ENCODE measurements around the gene MSMP. TPM values are rescaled to one million over a fixed set of nuclear protein-coding genes. Genes with fewer than 3 reads are reported as not detected.
A peak's percentile ranks its signal among the peaks of the same experiment; 100 is the strongest.

The MSMP gene
- total and polyA plus RNA-seq, 2 donors (not counting 1 experiment from before 2014, with no cell fraction given): not detected

DNA sequence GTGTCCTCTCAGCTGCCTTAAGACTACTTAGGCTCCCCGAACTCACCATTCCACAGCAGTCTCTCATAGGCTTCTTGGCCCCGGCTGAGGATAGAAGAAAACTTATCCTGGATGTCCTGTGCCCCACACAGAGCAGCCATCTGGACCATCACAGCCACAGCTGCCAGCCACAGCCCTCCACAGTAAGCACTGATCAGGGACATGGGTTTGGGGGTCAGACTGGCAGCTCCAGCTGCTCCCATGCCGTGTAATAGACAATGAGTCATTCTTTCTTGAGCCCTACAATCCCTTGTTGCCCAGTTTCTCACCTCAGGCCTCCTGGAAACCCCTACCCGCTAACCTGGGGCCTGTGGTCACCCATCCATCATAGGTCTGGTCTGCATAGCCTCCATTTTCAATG lies 15.9 kb downstream of the MSMP start:
- no peak overlapping the region for H3K9ac ChIP-seq (ENCODE audit: insufficient read depth, low read length)
- H3K79me2 ChIP-seq (ENCODE audit: control insufficient read depth, insufficient read depth, low read length): peaks cover 18% of the 10 kb centered on the region
- DNase-seq (ENCODE audit: low read depth in 2 of 2): no peak
- TF ChIP-seq EZH2 (IDR thresholded peaks at IDR 0.05; ENCODE audit: low read length, missing control alignments): no peak
- TF ChIP-seq, protein P1, sequence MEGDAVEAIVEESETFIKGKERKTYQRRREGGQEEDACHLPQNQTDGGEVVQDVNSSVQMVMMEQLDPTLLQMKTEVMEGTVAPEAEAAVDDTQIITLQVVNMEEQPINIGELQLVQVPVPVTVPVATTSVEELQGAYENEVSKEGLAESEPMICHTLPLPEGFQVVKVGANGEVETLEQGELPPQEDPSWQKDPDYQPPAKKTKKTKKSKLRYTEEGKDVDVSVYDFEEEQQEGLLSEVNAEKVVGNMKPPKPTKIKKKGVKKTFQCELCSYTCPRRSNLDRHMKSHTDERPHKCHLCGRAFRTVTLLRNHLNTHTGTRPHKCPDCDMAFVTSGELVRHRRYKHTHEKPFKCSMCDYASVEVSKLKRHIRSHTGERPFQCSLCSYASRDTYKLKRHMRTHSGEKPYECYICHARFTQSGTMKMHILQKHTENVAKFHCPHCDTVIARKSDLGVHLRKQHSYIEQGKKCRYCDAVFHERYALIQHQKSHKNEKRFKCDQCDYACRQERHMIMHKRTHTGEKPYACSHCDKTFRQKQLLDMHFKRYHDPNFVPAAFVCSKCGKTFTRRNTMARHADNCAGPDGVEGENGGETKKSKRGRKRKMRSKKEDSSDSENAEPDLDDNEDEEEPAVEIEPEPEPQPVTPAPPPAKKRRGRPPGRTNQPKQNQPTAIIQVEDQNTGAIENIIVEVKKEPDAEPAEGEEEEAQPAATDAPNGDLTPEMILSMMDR (conservative IDR thresholded peaks at IDR 0.05 in 1 of 2, IDR thresholded peaks at IDR 0.05 in 1 of 2; ENCODE audit: low read depth in 1 of 2, low read length in 2 of 2): no peak
- H3K4me3 ChIP-seq (replicated peaks in 1 of 4; ENCODE audit: control extremely low read depth in 1 of 4, insufficient read depth in 1 of 4, low read depth in 3 of 4, low read length in 4 of 4): no peak overlapping the region
- no peaks in the 10 kb centered on the region for H4K20me1 ChIP-seq (ENCODE audit: control insufficient read depth, extremely low read depth, insufficient read depth, low read length)
- no peaks in the 10 kb centered on the region for H3K27me3 ChIP-seq (ENCODE audit: control insufficient read depth, insufficient read depth, low read length)
- H2AFZ ChIP-seq (ENCODE audit: low read length): no peak overlapping the region
- no peak overlapping the region for H3K27ac ChIP-seq (ENCODE audit: insufficient read depth, low read length)
- no peak overlapping the region for H3K4me2 ChIP-seq (ENCODE audit: extremely low read depth, insufficient read depth, low read length)
- H3K9me3 ChIP-seq (ENCODE audit: control insufficient read depth, insufficient read depth, low read depth, low read length): no peaks in the 10 kb centered on the region
- H3K4me1 ChIP-seq (ENCODE audit: control insufficient read depth, extremely low read depth, insufficient read depth, low read length): peaks cover 6% of the 10 kb centered on the region
- peaks cover 52% of the 10 kb centered on the region for H3K36me3 ChIP-seq (ENCODE audit: control insufficient read depth, insufficient read depth, low read length)

DNA sequence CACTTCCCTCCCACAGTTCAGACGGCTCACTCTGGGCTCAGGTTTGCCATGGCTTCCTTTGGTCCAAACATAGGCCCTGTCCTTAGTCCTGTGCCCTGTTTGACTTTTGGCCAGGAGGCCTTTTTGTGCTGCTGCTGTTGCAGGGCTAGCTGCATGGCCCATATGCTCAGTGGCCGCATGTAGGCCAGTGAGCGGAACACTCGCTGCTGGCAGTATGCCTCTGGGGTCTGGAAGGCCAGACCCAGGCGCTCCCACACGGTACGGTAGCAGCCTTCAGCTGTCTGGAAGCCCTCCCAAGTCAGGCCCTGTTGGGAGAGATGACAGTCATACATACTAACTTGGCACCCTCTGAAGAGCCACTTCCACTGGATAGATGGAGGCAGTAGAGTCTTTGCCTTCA lies 16.9 kb downstream of the MSMP start:
- Histone ChIP-seq H2AFZ (ENCODE audit: low read length) (no peak overlapping the region), H3K27me3 (ENCODE audit: control insufficient read depth, insufficient read depth, low read length) (no peaks in the 10 kb centered on the region), H3K9ac (ENCODE audit: insufficient read depth, low read length) (no peak overlapping the region), H3K79me2 (ENCODE audit: control insufficient read depth, insufficient read depth, low read length) (peaks cover 24% of the 10 kb centered on the region), H3K4me3 (replicated peaks in 1 of 4; ENCODE audit: control extremely low read depth in 1 of 4, insufficient read depth in 1 of 4, low read depth in 3 of 4, low read length in 4 of 4) (no peak overlapping the region), H4K20me1 (ENCODE audit: control insufficient read depth, extremely low read depth, insufficient read depth, low read length) (no peaks in the 10 kb centered on the region), H3K4me1 (ENCODE audit: control insufficient read depth, extremely low read depth, insufficient read depth, low read length) (peaks cover 6% of the 10 kb centered on the region), H3K36me3 (ENCODE audit: control insufficient read depth, insufficient read depth, low read length) (peaks cover 48% of the 10 kb centered on the region), H3K4me2 (ENCODE audit: extremely low read depth, insufficient read depth, low read length) (no peak overlapping the region), H3K27ac (ENCODE audit: insufficient read depth, low read length) (no peak overlapping the region), H3K9me3 (ENCODE audit: control insufficient read depth, insufficient read depth, low read depth, low read length) (no peaks in the 10 kb centered on the region)
- TF ChIP-seq EZH2 (IDR thresholded peaks at IDR 0.05; ENCODE audit: low read length, missing control alignments): no peak
- TF ChIP-seq, protein P1 (conservative IDR thresholded peaks at IDR 0.05 in 1 of 2, IDR thresholded peaks at IDR 0.05 in 1 of 2; ENCODE audit: low read depth in 1 of 2, low read length in 2 of 2): no peak
- no peak for DNase-seq (ENCODE audit: low read depth in 2 of 2)

DNA sequence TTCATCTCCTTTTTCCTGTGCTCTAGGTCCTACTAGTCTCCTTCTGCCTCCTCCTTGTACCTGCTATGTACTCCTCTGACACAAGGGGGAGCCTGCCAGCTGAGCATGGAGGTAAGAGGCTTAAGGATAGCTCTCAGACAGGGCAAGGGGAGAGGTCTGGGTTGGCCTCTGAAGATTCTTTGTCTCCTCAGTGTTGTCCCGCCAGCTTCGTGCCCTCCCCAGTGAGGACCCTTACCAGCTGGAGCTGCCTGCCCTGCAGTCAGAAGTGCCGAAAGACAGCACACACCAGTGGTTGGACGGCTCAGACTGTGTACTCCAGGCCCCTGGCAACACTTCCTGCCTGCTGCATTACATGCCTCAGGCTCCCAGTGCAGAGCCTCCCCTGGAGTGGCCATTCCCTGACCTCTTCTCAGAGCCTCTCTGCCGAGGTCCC lies 17.9 kb downstream of the MSMP start:
- no peak overlapping the region for H3K9ac ChIP-seq (ENCODE audit: insufficient read depth, low read length)
- no peak overlapping the region for H3K27ac ChIP-seq (ENCODE audit: insufficient read depth, low read length)

More for the DNA sequence above, 17.9 kb downstream of the MSMP start:
- peaks cover 6% of the 10 kb centered on the region for H3K4me1 ChIP-seq (ENCODE audit: control insufficient read depth, extremely low read depth, insufficient read depth, low read length)
- no peak overlapping the region for H3K4me3 ChIP-seq (replicated peaks in 1 of 4; ENCODE audit: control extremely low read depth in 1 of 4, insufficient read depth in 1 of 4, low read depth in 3 of 4, low read length in 4 of 4)
- H3K36me3 ChIP-seq (ENCODE audit: control insufficient read depth, insufficient read depth, low read length): peaks cover 44% of the 10 kb centered on the region
- H3K27me3 ChIP-seq (ENCODE audit: control insufficient read depth, insufficient read depth, low read length): no peaks in the 10 kb centered on the region
- DNase-seq (ENCODE audit: low read depth in 2 of 2): peak; percentile 66 to 81
- H3K79me2 ChIP-seq (ENCODE audit: control insufficient read depth, insufficient read depth, low read length): peaks cover 30% of the 10 kb centered on the region
- H3K9me3 ChIP-seq (ENCODE audit: control insufficient read depth, insufficient read depth, low read depth, low read length): no peaks in the 10 kb centered on the region
- no peaks in the 10 kb centered on the region for H4K20me1 ChIP-seq (ENCODE audit: control insufficient read depth, extremely low read depth, insufficient read depth, low read length)
- TF ChIP-seq EZH2 (IDR thresholded peaks at IDR 0.05; ENCODE audit: low read length, missing control alignments): no peak
- TF ChIP-seq, protein P1 (conservative IDR thresholded peaks at IDR 0.05 in 1 of 2, IDR thresholded peaks at IDR 0.05 in 1 of 2; ENCODE audit: low read depth in 1 of 2, low read length in 2 of 2): peak; percentile 93 to 98
- no peak overlapping the region for H2AFZ ChIP-seq (ENCODE audit: low read length)
- H3K4me2 ChIP-seq (ENCODE audit: extremely low read depth, insufficient read depth, low read length): no peak overlapping the region
